ENCODE measurements around the gene MSANTD7.
"Not testable (repeated sequence)": the region's sequence is repeated elsewhere in the genome, so short reads cannot be mapped to it uniquely, and the experiment has no call there.

The MSANTD7 gene

DNA sequence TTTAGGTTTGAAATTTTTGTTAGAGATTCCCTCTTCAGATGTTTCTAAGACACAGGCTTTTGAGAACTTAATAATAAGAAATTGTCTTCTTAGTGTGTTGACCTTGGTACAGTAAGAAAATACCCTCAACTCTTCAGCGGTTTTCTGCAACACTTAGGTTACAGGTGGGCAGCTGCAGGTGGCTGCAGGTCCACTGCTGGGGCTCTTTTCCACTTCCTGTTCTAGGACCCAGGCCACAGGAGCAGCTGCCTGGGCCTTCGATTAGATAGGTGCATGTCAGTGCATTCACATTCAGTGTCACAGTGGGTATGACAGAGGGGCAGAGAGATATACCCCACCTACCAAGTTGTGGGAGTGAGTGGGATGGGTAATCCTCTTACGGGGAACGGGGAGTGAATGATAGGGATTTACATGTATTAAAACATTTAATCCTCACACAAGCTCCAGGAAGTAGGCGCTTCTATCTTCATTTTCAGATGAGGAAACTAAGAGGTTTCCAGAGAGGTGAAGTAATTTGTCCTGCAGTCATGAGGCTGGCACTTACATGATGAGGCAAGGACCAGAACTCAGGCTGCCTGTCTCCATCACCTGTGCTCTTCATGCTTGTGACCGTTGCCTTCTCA, 20.3 kb downstream of the MSANTD7 start:
- TF ChIP-seq POLR2A (IDR thresholded peaks at IDR 0.05; ENCODE audit: low read length) (no peak), GATA1 (IDR thresholded peaks at IDR 0.05; ENCODE audit: low read depth, low read length) (no peak)
- DNase-seq = no peak

DNA sequence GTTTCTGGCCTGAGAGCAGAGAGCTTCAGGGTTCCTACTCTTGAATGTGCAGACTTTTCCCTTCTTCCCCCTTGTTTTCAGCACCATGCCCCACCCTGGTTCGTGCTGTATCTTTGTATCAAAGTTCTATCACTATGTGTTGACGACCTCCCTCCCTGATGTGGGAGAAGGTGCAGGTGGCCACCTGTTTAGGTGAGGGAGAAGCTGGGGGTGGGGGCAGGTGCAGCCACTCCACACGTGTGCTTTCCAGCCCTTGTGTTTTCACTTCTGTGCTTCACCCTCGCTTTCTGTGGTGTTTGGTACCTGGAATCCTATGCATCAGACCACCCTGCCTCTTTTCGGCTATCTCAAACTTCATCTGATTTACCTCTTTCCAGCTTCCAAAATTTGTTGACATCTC, 20.9 kb downstream of the MSANTD7 start:
- DNase-seq = no peak
- TF ChIP-seq POLR2A (IDR thresholded peaks at IDR 0.05; ENCODE audit: low read length) = no peak
- TF ChIP-seq GATA1 (IDR thresholded peaks at IDR 0.05; ENCODE audit: low read depth, low read length) = no peak

DNA sequence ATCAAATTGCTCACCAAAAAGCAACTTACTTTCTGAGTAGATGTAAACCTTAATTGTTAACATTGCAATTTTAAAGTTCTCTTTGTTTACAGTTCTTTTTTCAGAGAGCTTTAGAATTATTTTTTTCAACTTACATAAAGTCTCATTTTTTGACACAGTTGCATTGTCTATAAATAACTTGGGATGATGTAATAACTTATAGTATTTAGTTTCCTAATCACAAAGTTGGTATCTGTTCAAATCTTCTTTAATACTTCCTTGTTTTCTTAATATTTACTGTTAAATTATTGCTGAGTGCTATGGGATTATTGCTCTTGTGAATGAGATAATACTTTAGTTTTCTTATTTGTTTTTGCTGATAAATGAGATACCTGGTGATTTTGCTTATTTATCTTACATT, 21.7 kb downstream of the MSANTD7 start:
- TF ChIP-seq GATA1 (IDR thresholded peaks at IDR 0.05; ENCODE audit: low read depth, low read length) (no peak), POLR2A (IDR thresholded peaks at IDR 0.05; ENCODE audit: low read length) (no peak)
- DNase-seq = no peak

DNA sequence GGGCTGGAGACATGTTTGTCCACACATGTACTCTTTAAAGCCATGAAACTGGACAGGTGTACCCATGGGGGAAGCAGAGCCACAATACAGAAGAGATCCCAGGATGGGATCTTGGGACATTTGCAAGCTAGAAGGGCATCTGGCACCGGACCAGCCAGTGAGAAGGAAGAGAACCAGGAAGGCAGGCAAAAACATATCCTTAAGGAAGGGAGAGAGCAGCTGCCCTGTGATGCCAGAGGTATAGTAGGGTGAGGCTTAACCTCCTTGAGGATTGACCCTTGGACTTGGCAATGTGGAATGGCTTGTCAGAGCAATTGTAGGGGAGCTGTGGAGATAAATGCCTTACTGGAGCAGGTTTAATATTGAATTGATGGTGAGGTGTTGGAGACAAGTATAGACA, 22.7 kb downstream of the MSANTD7 start:
- TF ChIP-seq POLR2A (IDR thresholded peaks at IDR 0.05; ENCODE audit: low read length) (no peak), GATA1 (IDR thresholded peaks at IDR 0.05; ENCODE audit: low read depth, low read length) (no peak)

DNA sequence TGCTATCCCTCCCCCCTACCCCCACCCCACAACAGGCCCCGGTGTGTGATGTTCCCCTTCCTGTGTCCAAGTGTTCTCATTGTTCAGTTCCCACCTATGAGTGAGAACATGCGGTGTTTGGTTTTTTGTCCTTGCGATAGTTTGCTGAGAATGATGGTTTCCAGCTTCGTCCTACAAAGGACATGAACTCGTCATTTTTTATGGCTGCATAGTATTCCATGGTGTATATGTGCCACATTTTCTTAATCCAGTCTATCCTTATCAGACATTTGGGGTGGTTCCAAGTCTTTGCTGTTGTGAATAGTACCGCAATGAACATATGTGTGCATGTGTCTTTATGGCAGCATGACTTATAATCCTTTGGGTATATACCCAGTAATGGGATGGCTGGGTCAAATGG, 26.4 kb downstream of the MSANTD7 start:
- not testable (repeated sequence) for DNase-seq

More for the DNA sequence above, 22.7 kb downstream of the MSANTD7 start:
- DNase-seq = no peak

DNA sequence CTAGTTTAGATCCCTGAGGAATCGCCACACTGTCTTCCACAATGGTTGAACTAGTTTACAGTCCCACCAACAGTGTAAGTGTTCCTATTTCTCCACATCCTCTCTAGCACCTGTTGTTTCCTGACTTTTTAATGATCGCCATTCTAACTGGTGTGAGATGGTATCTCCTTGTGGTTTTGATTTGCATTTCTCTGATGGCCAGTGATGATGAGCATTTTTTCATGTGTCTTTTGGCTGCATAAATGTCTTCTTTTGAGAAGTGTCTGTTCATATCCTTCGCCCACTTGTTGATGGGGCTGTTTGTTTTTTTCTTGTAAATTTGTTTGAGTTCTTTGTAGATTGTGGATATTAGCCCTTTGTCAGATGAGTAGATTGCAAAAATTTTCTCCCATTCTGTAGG, 26.8 kb downstream of the MSANTD7 start:
- not testable (repeated sequence) for DNase-seq

DNA sequence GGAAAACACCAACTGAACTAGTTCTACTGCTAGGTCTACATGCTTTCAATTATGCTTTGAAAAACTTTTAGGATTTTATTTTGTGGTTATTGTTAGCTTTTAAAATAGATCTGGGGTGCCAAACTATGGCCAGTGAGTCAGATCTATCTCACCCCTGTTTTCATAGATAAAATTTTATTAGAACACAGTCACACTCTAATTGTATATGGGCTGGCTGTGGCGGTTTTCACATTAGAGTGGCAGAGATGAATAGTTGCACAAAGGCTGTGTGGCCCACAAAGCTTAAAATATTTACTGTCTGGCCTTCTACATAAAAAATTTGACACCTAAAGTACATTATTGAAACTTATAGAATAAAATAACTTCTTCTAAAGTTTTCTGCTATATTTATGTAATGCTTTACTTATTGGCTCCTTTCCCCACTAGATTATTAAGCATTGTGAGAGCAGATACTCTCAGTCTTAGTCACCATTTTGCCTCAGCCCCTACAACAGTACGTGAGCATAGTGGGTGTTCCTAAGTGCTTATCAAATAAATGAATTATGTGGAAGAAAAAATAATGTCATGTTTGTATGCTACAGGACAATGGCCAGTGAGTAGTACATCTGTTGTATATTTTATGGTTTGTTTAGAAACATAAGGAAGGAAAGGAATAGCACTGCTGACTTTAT, 35.1 kb downstream of the MSANTD7 start:
- TF ChIP-seq GATA1 (IDR thresholded peaks at IDR 0.05; ENCODE audit: low read depth, low read length) = no peak
- peak; percentile 37 for TF ChIP-seq POLR2A (IDR thresholded peaks at IDR 0.05; ENCODE audit: low read length)
- peak; percentile 38 to 52 for DNase-seq

DNA sequence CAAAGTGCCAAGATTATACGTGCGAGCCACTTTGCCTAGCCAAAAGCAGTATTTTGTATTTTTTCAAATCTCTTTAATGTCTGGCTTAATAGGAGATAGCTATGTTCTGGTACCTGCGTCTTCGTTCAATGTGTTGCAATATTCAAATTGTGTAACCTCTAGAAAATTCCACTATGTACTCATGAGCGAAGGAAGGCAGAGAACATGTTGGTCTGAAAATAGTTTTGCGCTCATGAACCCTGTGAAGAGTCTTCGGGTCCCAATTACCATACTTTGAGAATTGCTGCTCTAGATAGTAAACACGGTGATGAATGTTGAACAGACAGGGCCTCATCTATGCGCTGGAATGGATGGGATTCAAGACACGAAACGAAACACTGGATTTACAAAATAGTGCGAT, 37.8 kb downstream of the MSANTD7 start:
- no peak for TF ChIP-seq POLR2A (IDR thresholded peaks at IDR 0.05; ENCODE audit: low read length)
- no peak for TF ChIP-seq GATA1 (IDR thresholded peaks at IDR 0.05; ENCODE audit: low read depth, low read length)
- no peak for DNase-seq

DNA sequence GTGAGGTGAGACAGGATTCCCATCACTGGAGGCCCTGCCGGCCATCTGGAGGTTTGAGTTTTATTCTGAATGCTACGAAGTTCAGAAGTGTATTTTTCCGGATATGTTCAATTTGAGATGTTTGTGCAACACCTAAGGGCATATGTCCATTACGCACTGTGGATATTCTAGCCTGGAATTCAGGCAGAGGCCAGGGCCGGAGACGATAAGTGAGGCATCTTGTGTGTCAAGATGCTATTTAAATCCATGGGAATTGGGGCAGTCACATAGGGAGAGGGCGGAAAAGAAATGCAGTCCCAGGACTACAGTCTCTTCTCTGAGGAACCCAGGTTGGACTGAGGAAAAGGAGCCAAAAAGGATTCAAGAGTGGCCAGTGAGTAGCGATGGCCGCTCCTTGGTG, 38.7 kb downstream of the MSANTD7 start:
- TF ChIP-seq GATA1 (IDR thresholded peaks at IDR 0.05; ENCODE audit: low read depth, low read length) = no peak
- no peak for TF ChIP-seq POLR2A (IDR thresholded peaks at IDR 0.05; ENCODE audit: low read length)
- DNase-seq = no peak

DNA sequence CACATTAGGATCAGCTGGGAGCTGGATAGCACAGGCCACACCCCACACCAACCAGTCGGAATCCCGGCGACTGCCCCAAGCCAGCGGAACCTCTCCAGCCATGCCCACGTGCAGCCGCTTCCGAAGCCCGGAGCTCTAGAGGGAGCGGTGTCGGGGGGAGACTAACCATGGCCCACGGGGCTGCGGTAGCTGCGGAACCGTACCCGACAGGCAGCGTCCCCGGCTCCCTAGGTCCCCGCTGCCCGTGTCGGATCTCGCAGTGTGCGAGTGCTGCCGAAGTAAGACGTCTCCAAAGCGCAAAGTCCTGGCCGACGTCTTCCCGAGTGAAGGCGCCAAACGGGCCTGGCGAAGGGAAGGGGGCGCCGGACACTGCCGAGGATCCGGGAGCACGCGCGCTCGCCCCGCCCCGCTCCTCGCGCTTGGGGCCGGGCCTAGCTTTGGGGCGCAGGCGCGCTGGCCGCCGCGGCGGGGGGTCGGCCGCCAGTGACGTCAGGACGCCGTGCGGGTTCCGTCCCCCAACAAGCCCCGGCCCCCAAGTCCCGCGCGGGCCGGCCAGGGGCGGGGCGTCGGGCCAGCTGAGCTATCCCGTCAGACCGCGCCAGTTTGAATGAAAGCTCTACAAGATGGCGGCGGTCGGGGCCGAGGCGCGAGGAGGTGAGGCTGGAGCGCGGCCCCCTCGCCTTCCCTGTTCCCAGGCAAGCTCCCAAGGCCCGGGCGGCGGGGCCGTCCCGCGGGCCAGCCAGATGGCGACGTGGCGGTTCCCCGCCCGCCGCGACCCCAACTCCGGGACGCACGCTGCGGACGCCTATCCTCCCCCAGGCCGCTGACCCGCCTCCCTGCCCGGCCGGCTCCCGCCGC, 40.4 kb downstream of the MSANTD7 start, which contains the start of gene SUV39H2:
SUV39H2 (plus strand) TSS at position 601 of the 858 bp plus-strand sequence; CDS start at position 624, 23 bp downstream.
- peak; percentile 96 to 97 for DNase-seq

DNA sequence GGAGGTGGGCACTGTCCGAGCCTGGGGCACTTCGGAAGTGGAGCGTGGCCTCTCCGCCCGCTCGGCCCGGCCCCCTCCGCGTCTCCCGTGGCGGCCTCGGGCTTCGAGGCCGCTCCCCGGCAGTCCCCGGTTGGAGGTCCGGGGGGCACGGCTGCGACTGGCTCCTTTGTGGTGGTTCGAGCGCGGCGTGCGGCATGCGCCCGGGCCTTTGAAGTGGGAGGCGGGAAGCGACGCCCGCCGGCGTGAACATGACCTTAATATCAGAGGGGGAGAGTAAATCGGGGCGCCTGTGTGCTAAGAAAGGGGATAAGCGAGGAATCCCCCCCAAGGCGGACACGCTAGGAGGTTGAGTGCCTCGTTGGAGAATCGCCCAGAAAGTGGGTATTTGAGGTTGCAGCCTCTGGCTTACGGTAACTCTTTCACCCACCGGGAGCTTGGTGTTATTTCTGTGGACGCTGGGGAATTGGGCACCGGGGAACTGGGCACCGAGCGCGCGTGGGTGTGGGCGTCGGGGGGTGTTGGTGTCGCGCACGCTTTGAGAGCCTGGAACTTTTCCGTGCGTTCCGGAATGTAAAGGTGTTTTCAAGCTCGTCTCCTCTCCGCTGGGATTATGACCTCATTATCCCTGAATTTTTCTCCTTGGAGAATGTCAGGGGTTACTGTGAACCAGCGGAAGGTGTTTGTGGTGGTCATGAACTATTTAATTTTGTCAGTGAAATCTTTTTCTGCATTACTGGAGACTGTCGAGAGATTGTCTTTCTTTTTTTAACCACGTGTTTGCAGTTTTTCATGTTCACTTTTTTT, 41.2 kb downstream of the MSANTD7 start:
- TF ChIP-seq POLR2A (IDR thresholded peaks at IDR 0.05; ENCODE audit: low read length) = no peak
- no peak for TF ChIP-seq GATA1 (IDR thresholded peaks at IDR 0.05; ENCODE audit: low read depth, low read length)
- DNase-seq = peak; percentile 63 to 66

More for the DNA sequence above, 40.4 kb downstream of the MSANTD7 start, which contains the start of gene SUV39H2:
- TF ChIP-seq POLR2A (IDR thresholded peaks at IDR 0.05; ENCODE audit: low read length) (peak; percentile 86), GATA1 (IDR thresholded peaks at IDR 0.05; ENCODE audit: low read depth, low read length) (no peak)

DNA sequence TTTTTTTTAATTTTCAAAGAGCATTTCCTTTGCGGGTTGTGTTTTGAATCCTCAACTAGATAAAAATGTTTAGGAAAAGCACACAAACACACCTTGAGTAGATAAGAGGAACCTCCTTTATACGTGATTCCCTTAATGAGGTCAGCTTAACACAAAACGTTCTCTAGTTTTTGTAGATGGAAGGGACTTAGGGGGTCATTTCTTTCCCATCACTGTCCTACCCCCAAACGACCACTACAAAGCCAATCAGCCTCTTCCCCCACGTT, 41.8 kb downstream of the MSANTD7 start:
- TF ChIP-seq GATA1 (IDR thresholded peaks at IDR 0.05; ENCODE audit: low read depth, low read length) = no peak
- no peak for TF ChIP-seq POLR2A (IDR thresholded peaks at IDR 0.05; ENCODE audit: low read length)
- peak in 1 of 2 experiments; percentile 35 for DNase-seq

DNA sequence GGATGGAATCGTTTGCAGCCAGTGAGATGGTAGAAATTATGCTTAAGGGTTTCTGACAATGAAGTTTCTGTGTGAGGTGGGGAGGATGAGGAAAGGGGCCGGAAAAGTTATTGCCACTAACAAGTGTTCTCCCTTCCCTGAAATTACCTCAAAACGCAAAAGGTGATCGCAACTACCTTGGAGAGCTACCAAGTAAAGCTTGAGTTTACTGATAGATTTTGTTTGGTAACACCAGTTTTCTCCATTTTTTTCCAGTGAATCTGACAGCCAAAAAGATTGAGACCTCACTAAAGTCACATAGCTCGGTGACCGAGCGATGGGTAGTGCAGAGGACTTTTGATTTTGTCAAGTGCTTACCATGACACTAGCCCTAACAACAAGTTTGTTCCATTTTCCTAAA, 42.1 kb downstream of the MSANTD7 start:
- peak; percentile 22 to 35 for DNase-seq
- TF ChIP-seq POLR2A (IDR thresholded peaks at IDR 0.05; ENCODE audit: low read length) (no peak), GATA1 (IDR thresholded peaks at IDR 0.05; ENCODE audit: low read depth, low read length) (no peak)

DNA sequence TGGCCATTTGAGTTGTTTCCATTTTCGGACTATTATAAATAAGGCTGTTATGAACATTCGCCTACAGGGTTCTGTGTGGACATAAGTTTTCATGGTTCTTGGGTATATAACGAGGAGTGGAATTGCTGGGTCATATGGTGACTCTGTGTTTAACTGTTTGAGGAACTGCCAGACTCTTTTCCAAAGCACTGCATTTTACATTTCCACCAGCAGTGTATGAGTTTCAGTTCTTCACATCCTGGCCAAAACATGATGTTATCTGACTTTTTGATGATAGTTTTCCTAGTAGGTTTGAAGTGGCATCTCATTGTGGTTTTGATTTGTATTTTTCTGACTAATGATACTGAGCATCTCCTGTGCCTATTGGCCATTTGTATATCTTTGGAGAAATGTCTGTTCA, 46.0 kb downstream of the MSANTD7 start:
- no peak for TF ChIP-seq GATA1 (IDR thresholded peaks at IDR 0.05; ENCODE audit: low read depth, low read length)
- no peak for TF ChIP-seq POLR2A (IDR thresholded peaks at IDR 0.05; ENCODE audit: low read length)
- DNase-seq = peak in 1 of 2 experiments; percentile 15
